ENCODE measurements around the gene PELI2. TPM values are rescaled to one million over a fixed set of nuclear protein-coding genes. Genes with fewer than 3 reads are reported as not detected.

The PELI2 gene
- total and polyA plus RNA-seq, 11 donors = 0.80 to 5.2 (median 3.3) TPM

DNA sequence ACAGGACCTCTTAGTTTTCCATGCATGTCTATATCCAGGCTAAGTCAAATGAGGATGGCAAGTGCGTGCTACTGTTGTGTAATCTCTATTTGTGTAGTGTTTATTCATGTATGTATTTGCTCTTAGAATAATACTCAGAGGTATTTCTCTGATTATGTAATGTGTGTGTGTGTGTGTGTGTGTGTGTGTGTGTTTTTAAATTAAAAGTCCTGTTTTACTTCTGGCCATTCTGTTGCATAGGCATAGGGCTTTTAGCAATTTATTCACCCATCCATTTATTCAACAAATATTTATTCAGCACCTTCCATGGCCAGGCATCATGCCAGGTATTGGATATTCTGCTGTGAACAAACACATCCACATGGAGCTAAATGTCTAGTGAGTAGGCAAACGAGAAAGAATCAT is 63.5 kb downstream of the PELI2 start:
- ATAC-seq (no peak), DNase-seq (no peak)
- no peak for TF ChIP-seq POLR2A (IDR thresholded peaks at IDR 0.05)
- TF ChIP-seq, protein P1, sequence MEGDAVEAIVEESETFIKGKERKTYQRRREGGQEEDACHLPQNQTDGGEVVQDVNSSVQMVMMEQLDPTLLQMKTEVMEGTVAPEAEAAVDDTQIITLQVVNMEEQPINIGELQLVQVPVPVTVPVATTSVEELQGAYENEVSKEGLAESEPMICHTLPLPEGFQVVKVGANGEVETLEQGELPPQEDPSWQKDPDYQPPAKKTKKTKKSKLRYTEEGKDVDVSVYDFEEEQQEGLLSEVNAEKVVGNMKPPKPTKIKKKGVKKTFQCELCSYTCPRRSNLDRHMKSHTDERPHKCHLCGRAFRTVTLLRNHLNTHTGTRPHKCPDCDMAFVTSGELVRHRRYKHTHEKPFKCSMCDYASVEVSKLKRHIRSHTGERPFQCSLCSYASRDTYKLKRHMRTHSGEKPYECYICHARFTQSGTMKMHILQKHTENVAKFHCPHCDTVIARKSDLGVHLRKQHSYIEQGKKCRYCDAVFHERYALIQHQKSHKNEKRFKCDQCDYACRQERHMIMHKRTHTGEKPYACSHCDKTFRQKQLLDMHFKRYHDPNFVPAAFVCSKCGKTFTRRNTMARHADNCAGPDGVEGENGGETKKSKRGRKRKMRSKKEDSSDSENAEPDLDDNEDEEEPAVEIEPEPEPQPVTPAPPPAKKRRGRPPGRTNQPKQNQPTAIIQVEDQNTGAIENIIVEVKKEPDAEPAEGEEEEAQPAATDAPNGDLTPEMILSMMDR (IDR thresholded peaks at IDR 0.05) = no peak
- no peaks in the 10 kb centered on the region for H3K36me3 ChIP-seq
- no peak overlapping the region for H3K4me3 ChIP-seq
- H3K9me3 ChIP-seq = no peaks in the 10 kb centered on the region
- peaks cover 0 to 18% (median 2%) of the 10 kb centered on the region in 12 donors for H3K4me1 ChIP-seq
- intact Hi-C loops (cut with DNase I) = no loop called here
- H3K27ac ChIP-seq = peak overlapping the region in 3 of 12 donors; percentile 29 to 56 (median 56)
- H3K27me3 ChIP-seq = no peaks in the 10 kb centered on the region
- WGBS, 4 donors = 92 to 96% (median 93%) methylated on average over 2 of the region's 2 CpGs

GRCh38 chr14:56182410-56182809 is 64.2 kb downstream of the PELI2 start:
- H3K27me3 ChIP-seq = no peaks in the 10 kb centered on the region
- TF ChIP-seq, protein P1 (IDR thresholded peaks at IDR 0.05) = no peak
- TF ChIP-seq POLR2A (IDR thresholded peaks at IDR 0.05) = no peak
- H3K36me3 ChIP-seq = no peaks in the 10 kb centered on the region
- 71 to 78% (median 75%) methylated on average over 4 of the region's 4 CpGs for WGBS, 4 donors
- H3K4me3 ChIP-seq = no peak overlapping the region
- H3K4me1 ChIP-seq = peaks cover 0 to 13% (median 1%) of the 10 kb centered on the region in 12 donors
- H3K27ac ChIP-seq = peak overlapping the region in 3 of 12 donors; percentile 29 to 56 (median 56)
- intact Hi-C loops (cut with DNase I) = no loop called here
- ATAC-seq = peak in 1 of 4 donors; percentile 44
- no peaks in the 10 kb centered on the region for H3K9me3 ChIP-seq
- no peak for DNase-seq

GRCh38 chr14:56183631-56184157 is 65.5 kb downstream of the PELI2 start:
- DNase-seq (no peak), ATAC-seq (no peak)
- no peak overlapping the region for H3K4me3 ChIP-seq
- no peaks in the 10 kb centered on the region for H3K9me3 ChIP-seq
- H3K27ac ChIP-seq = no peak overlapping the region
- H3K4me1 ChIP-seq = peaks cover 0 to 11% (median 0%) of the 10 kb centered on the region in 12 donors
- TF ChIP-seq POLR2A (IDR thresholded peaks at IDR 0.05) = no peak
- TF ChIP-seq, protein P1 (IDR thresholded peaks at IDR 0.05) = no peak
- H3K36me3 ChIP-seq = no peaks in the 10 kb centered on the region
- intact Hi-C loops (cut with DNase I) = no loop called here
- 96 to 98% (median 98%) methylated on average over 2 of the region's 2 CpGs for WGBS, 4 donors
- no peaks in the 10 kb centered on the region for H3K27me3 ChIP-seq

DNA sequence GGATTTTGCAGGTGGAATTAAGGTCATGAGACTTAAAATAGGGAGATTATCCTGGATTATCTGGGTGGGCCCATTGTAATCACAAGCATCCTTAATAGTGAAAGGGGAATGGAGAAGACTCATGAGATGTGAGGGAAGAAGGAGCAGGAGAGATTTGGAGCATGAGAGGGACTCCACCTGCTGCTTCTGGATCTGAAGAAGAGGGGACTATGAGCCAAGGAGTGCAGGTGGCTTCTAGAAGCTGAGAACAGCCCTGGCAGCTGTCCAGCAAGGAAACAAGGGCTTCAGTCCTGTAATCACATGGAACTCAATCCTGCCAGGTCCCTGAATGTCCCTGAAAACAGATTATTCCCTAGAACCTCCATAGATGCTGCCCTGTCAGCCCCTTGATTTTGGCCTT is 67.8 kb downstream of the PELI2 start:
- ATAC-seq = no peak
- no peak overlapping the region for H3K4me3 ChIP-seq
- intact Hi-C loops (cut with DNase I) = no loop called here

More for the DNA sequence above, 67.8 kb downstream of the PELI2 start:
- no peak overlapping the region for H3K27ac ChIP-seq
- H3K9me3 ChIP-seq = no peaks in the 10 kb centered on the region
- H3K36me3 ChIP-seq = no peaks in the 10 kb centered on the region
- DNase-seq = no peak
- no peaks in the 10 kb centered on the region for H3K27me3 ChIP-seq
- peaks cover 0 to 10% (median 0%) of the 10 kb centered on the region in 12 donors for H3K4me1 ChIP-seq
- TF ChIP-seq, protein P1 (IDR thresholded peaks at IDR 0.05) = no peak
- TF ChIP-seq POLR2A (IDR thresholded peaks at IDR 0.05) = no peak
